A549 (cell line): Measurements from ENCODE around the gene AMACR.

Experiments used
- POLR2A ChIP-seq: IDR thresholded peaks from 2 replicates; pipeline ENCODE4 v1.6.1; 2012; ENCODE audit warnings: mild to moderate bottlenecking, low read length
- TF ChIP-seq, protein P1 (sequence below): fragments of >200 bp; sonication (Bioruptor Twin); formaldehyde crosslinking; IDR thresholded peaks from 3 replicates; pipeline ENCODE4 v1.5.1; 2016

- TF ChIP-seq, protein P1, sequence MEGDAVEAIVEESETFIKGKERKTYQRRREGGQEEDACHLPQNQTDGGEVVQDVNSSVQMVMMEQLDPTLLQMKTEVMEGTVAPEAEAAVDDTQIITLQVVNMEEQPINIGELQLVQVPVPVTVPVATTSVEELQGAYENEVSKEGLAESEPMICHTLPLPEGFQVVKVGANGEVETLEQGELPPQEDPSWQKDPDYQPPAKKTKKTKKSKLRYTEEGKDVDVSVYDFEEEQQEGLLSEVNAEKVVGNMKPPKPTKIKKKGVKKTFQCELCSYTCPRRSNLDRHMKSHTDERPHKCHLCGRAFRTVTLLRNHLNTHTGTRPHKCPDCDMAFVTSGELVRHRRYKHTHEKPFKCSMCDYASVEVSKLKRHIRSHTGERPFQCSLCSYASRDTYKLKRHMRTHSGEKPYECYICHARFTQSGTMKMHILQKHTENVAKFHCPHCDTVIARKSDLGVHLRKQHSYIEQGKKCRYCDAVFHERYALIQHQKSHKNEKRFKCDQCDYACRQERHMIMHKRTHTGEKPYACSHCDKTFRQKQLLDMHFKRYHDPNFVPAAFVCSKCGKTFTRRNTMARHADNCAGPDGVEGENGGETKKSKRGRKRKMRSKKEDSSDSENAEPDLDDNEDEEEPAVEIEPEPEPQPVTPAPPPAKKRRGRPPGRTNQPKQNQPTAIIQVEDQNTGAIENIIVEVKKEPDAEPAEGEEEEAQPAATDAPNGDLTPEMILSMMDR, result no peak
- TF ChIP-seq POLR2A, result no peak
Measured at GRCh38 chr5:33985447-33985846, 22.4 kb downstream of the AMACR start.
